GM12878 (cell line): ENCODE data around the gene TRIM67. TPM values are rescaled to one million over a fixed set of nuclear protein-coding genes. Genes with fewer than 3 reads are reported as not detected.

Source experiments
- ATAC-seq: fragments of 200-7000 bp; cut with Tn5 transposase; 3 replicates; pipeline ENCODE4 v1.9.1; 2020; ENCODE audit warnings: mild to moderate bottlenecking, moderate library complexity
- BruUV-seq: library from RNA; stranded (reverse); fragments of 400-500 nt; replicated peaks from 2 replicates; lab custom pipeline; 2021; lab: Mats Ljungman, UMichigan
- CTCF ChIA-PET: fragments of 300-600 bp; sonication (Branson Sonifier 250); formaldehyde crosslinking; extraction: SDS; loops from one replicate; lab custom pipeline; 2021; ENCODE audit warnings: inconsistent platforms; lab: Yijun Ruan, JAX
- POLR2A ChIA-PET: fragments of 350-600 bp; formaldehyde crosslinking; extraction: SDS; loops from one replicate; lab custom pipeline; 2021; ENCODE audit warnings: inconsistent platforms; lab: Charles Lee
- RAD21 ChIA-PET: fragments of 300-600 bp; sonication (Branson Sonifier 250); formaldehyde crosslinking; loops from one replicate; lab custom pipeline; 2023; ENCODE audit warnings: antibody characterized with exemption; ENCODE audit not compliant: unreplicated experiment; lab: Charles Lee
- SMC1A ChIA-PET: fragments of 300-600 bp; sonication (Branson Sonifier 250); formaldehyde crosslinking; loops from one replicate; lab custom pipeline; 2023; ENCODE audit not compliant: unreplicated experiment, uncharacterized antibody; lab: Charles Lee
- DNase-seq: peaks from one replicate; pipeline ENCODE4 v3.0.0-alpha.2; 2011; ENCODE audit warnings: low read depth, low spot score
- FAIRE-seq: peaks from 3 replicates; lab custom pipeline; 2011; peaks lifted over from hg19 to GRCh38; lab: Jason Lieb, UNC
- H2AFZ ChIP-seq: 2 replicates; pipeline ENCODE4 v1.6.0; 2011; ENCODE audit warnings: low read depth, low read length, control low read depth; ENCODE audit not compliant: control insufficient read depth
- H3K27ac ChIP-seq: 2 replicates; pipeline ENCODE4 v1.5.1; 2011; ENCODE audit warnings: control low read depth; ENCODE audit not compliant: control insufficient read depth, insufficient read depth
- H3K27me3 ChIP-seq, 2 experiments: replicated peaks in 1 of 2; 2 replicates each; pipeline versions ENCODE4 v1.6.0 to v1.6.1; 2011; ENCODE audit warnings: low read length in 1 of 2; ENCODE audit not compliant: control insufficient read depth in 2 of 2, insufficient read depth in 2 of 2
- H3K36me3 ChIP-seq, 2 experiments: 2 replicates each; pipeline ENCODE4 v1.5.1; 2011; ENCODE audit warnings: low read length in 1 of 2; ENCODE audit not compliant: control insufficient read depth in 2 of 2, insufficient read depth in 2 of 2
- H3K4me1 ChIP-seq: 2 replicates; pipeline ENCODE4 v1.6.1; 2011; ENCODE audit warnings: mild to moderate bottlenecking, low read length, moderate library complexity, mixed read lengths; ENCODE audit not compliant: control insufficient read depth, insufficient read depth
- H3K4me2 ChIP-seq: 2 replicates; pipeline ENCODE4 v1.6.0; 2011; ENCODE audit warnings: control low read depth; ENCODE audit not compliant: control insufficient read depth, insufficient read depth
- H3K4me3 ChIP-seq: fragments of 200-600 bp; sonication (generic); 2 replicates; pipeline ENCODE4 v1.5.1; 2016
- H3K79me2 ChIP-seq: 2 replicates; pipeline ENCODE4 v1.6.0; 2011; ENCODE audit warnings: low read length; ENCODE audit not compliant: control insufficient read depth, insufficient read depth
- H3K9ac ChIP-seq: 2 replicates; pipeline ENCODE4 v1.8.0; 2011; ENCODE audit warnings: low read length, control low read depth, mixed read lengths; ENCODE audit not compliant: control insufficient read depth, insufficient read depth
- H3K9me3 ChIP-seq: replicated peaks from 3 replicates; pipeline ENCODE4 v1.5.1; 2011; ENCODE audit warnings: mild to moderate bottlenecking, low read length; ENCODE audit not compliant: control insufficient read depth, insufficient read depth
- H4K20me1 ChIP-seq: 2 replicates; pipeline ENCODE4 v1.6.0; 2011; ENCODE audit not compliant: control insufficient read depth, insufficient read depth
- NR2C1 ChIP-seq: fragments of 450-650 bp; IDR thresholded peaks from 2 replicates; pipeline ENCODE4 v1.6.1; 2017; ENCODE audit warnings: antibody characterized with exemption, mild to moderate bottlenecking, moderate library complexity
- RUNX3 ChIP-seq: IDR thresholded peaks from 2 replicates; pipeline ENCODE4 v1.6.1; 2012; ENCODE audit warnings: low read length, inconsistent platforms
- SUZ12 ChIP-seq: fragments of 200-600 bp; sonication (generic); IDR thresholded peaks from one replicate; pipeline ENCODE4 v1.6.1; 2018; ENCODE audit warnings: antibody characterized with exemption, mild to moderate bottlenecking; ENCODE audit not compliant: unreplicated experiment
- WGBS: methylation state at CpG from one replicate; pipeline ENCODE4 v1.1.6; 2016; ENCODE audit warnings: low lambda C conversion rate; ENCODE audit not compliant: insufficient replicate concordance, insufficient coverage; ENCODE audit errors: missing lambda C conversion rate; 5-methylcytosine and 5-hydroxymethylcytosine counted together
- in situ Hi-C: fragments of 300-500 bp; cut with MboI; formaldehyde crosslinking; loops from 9 replicates; pipeline ENCODE4 v1.14.3; 2018; ENCODE audit warnings: mixed read lengths
- intact Hi-C: fragments of 100-400 bp; cut with micrococcal nuclease; formaldehyde crosslinking; loops from one replicate; pipeline ENCODE4 v1.14.2; 2022; ENCODE audit not compliant: unreplicated experiment
- polyA plus RNA-seq, 11 experiments: library from polyadenylated mRNA; depleted of rRNA in 4 of 11; unstranded in 6 of 11; stranded (reverse) in 5 of 11; fragments of >200 nt; fragmentation: Nextera tagmentation in 4 of 11; fragmentation: Illumina TruSeq in 1 of 11; extraction: Ambion mirVana in 4 of 11; extraction: Trizol in 1 of 11; gene quantifications; 1 replicate in 1 of 11; 2 replicates in 10 of 11; pipeline versions ENCODE4 v1.2.1 to v1.2.3, GENCODE V29; 2011 to 2016; ENCODE audit warnings: inconsistent platforms in 2 of 11, missing spikeins in 2 of 11, low read depth in 1 of 11
- total RNA-seq, 4 experiments: library from RNA; depleted of rRNA in 3 of 4; stranded (reverse); fragments of >200 nt in 3 of 4; fragmentation: Illumina TruSeq in 1 of 4; extraction: Trizol in 1 of 4; gene quantifications; 2 replicates each; pipeline versions ENCODE4 v1.2.1 to v1.2.3, GENCODE V29; 2013 to 2021

Gene TRIM67
- total and polyA plus RNA-seq, 10 of the 15 experiments (the other 5 are each of a cell fraction or from before 2014, with no cell fraction given): under 0.01 to 0.01 TPM; not detected in 8

GRCh38 chr1:231203259-231204057 lies 41.6 kb downstream of the TRIM67 start:
- POLR2A ChIA-PET: no interaction called here
- FAIRE-seq (no peak), ATAC-seq (no peak), DNase-seq (no peak)
- Histone ChIP-seq H3K9ac (no peak overlapping the region), H3K27me3 (no peaks in the 10 kb centered on the region; a peak in 2 of 4 replicates), H3K36me3 (no peaks in the 10 kb centered on the region), H2AFZ (no peak overlapping the region), H3K4me3 (no peak overlapping the region), H3K4me1 (no peaks in the 10 kb centered on the region; the same call in 1 of the 2 replicates), H3K79me2 (no peaks in the 10 kb centered on the region), H3K27ac (no peak overlapping the region), H4K20me1 (no peaks in the 10 kb centered on the region), H3K4me2 (no peak overlapping the region), H3K9me3 (no peaks in the 10 kb centered on the region)
- CTCF ChIA-PET: no interaction called here
- in situ Hi-C loops: no loop called here
- intact Hi-C loops: no loop called here
- SMC1A ChIA-PET: no interaction called here
- WGBS: 31% methylated on average over 21 of the region's 21 CpGs
- no peak for TF ChIP-seq RUNX3
- BruUV-seq: no TSS peak
- RAD21 ChIA-PET: no interaction called here

GRCh38 chr1:231206856-231207255 lies 45.0 kb downstream of the TRIM67 start:
- WGBS: 19% methylated on average over 8 of the region's 8 CpGs
- ChIA-PET CTCF (interaction anchor here (0.6 to 3.2 kb wide), 3 partner anchors 9 to 115 kb away, joined by 3 to 11 read pairs (median 7); no protein-coding TSS in a partner anchor), SMC1A (interaction anchor here (1.2 to 1.3 kb wide), 2 partner anchors 10 to 289 kb away, joined by 3 to 4 read pairs; no protein-coding TSS in a partner anchor)
- no TSS peak for BruUV-seq
- Histone ChIP-seq H3K27me3 (no peaks in the 10 kb centered on the region; a peak in 2 of 4 replicates), H4K20me1 (no peaks in the 10 kb centered on the region)
- TF ChIP-seq NR2C1 (no peak), SUZ12 (no peak)
- TF ChIP-seq, all 136 proteins: peak for 0
- intact Hi-C loops (loop anchor here (2.0 kb wide), 1 partner anchor 20 kb away; no protein-coding TSS in a partner anchor), in situ Hi-C loops (no loop called here)
- no peak for DNase-seq
- no peak overlapping the region for H2AFZ ChIP-seq
- no peak overlapping the region for H3K27ac ChIP-seq
- no peak for FAIRE-seq
- no peaks in the 10 kb centered on the region for H3K79me2 ChIP-seq
- H3K4me3 ChIP-seq: no peak overlapping the region
- no peak for ATAC-seq
- H3K36me3 ChIP-seq: no peaks in the 10 kb centered on the region
- POLR2A ChIA-PET: no interaction called here
- H3K9ac ChIP-seq: no peak overlapping the region
- no peak overlapping the region for H3K4me2 ChIP-seq
- H3K9me3 ChIP-seq: no peaks in the 10 kb centered on the region
- no peaks in the 10 kb centered on the region; the same call in 1 of the 2 replicates for H3K4me1 ChIP-seq
- RAD21 ChIA-PET: no interaction called here
